Progenitor cell of endocrine pancreas (in vitro differentiated cells): ENCODE measurements around the gene SIRPA. TPM values are rescaled to one million over a fixed set of nuclear protein-coding genes. Genes with fewer than 3 reads are reported as not detected.
A peak's percentile ranks its signal among the peaks of the same experiment; 100 is the strongest.

Source experiments
- DNase-seq: peaks from one replicate; pipeline ENCODE4 v3.0.0; 2021; ENCODE audit warnings: low spot score; ENCODE audit not compliant: unreplicated experiment
- H3K27ac Mint-ChIP-seq: 2 replicates; pipeline ENCODE4 v1.8.0; 2021; ENCODE audit warnings: mild to moderate bottlenecking, moderate library complexity, mixed read lengths
- H3K27me3 Mint-ChIP-seq: 2 replicates; pipeline ENCODE4 v1.8.0; 2021; ENCODE audit warnings: mixed read lengths
- H3K36me3 Mint-ChIP-seq: 2 replicates; pipeline ENCODE4 v1.8.0; 2022; ENCODE audit warnings: mixed read lengths; ENCODE audit not compliant: insufficient read depth
- H3K4me1 Mint-ChIP-seq: 2 replicates; pipeline ENCODE4 v1.8.0; 2021; ENCODE audit warnings: low read depth, mixed read lengths
- H3K4me3 Mint-ChIP-seq: 2 replicates; pipeline ENCODE4 v1.8.0; 2021; ENCODE audit warnings: low read depth, mild to moderate bottlenecking, moderate library complexity, mixed read lengths
- H3K9me3 Mint-ChIP-seq: 2 replicates; pipeline ENCODE4 v1.8.0; 2021; ENCODE audit warnings: low read depth, mixed read lengths
- CTCF ChIP-seq: fragments of 200-600 bp; sonication (generic); IDR thresholded peaks from one replicate; pipeline ENCODE4 v1.5.0; 2021; ENCODE audit warnings: antibody characterized with exemption, mild to moderate bottlenecking; ENCODE audit not compliant: unreplicated experiment
- total RNA-seq: library from RNA; stranded (reverse); gene quantifications from 2 replicates; pipeline ENCODE4 v1.2.1, GENCODE V29; 2021

The SIRPA gene
- total RNA-seq, 1 donor from 2014 or later: 16.2 TPM

GRCh38 chr20:1867495-1868260 lies 27.5 kb upstream of the SIRPA start:
- peaks cover 12% of the 10 kb centered on the region for H3K27me3 Mint-ChIP-seq
- no peak overlapping the region for H3K4me3 Mint-ChIP-seq
- no peak for TF ChIP-seq CTCF
- no peaks in the 10 kb centered on the region for H3K9me3 Mint-ChIP-seq
- H3K36me3 Mint-ChIP-seq: no peaks in the 10 kb centered on the region
- peaks cover 27% of the 10 kb centered on the region for H3K4me1 Mint-ChIP-seq
- H3K27ac Mint-ChIP-seq: no peak overlapping the region
- no peak for DNase-seq

GRCh38 chr20:1868856-1869255 lies 26.4 kb upstream of the SIRPA start:
- H3K27ac Mint-ChIP-seq: no peak overlapping the region
- peaks cover 31% of the 10 kb centered on the region for H3K4me1 Mint-ChIP-seq
- H3K9me3 Mint-ChIP-seq: no peaks in the 10 kb centered on the region
- DNase-seq: no peak
- no peak overlapping the region for H3K4me3 Mint-ChIP-seq
- no peak for TF ChIP-seq CTCF
- no peaks in the 10 kb centered on the region for H3K36me3 Mint-ChIP-seq
- peaks cover 4% of the 10 kb centered on the region for H3K27me3 Mint-ChIP-seq

- Mint-ChIP-seq H3K27ac (peak overlapping the region; percentile 10), H3K9me3 (no peaks in the 10 kb centered on the region), H3K4me3 (no peak overlapping the region), H3K4me1 (peaks cover 45% of the 10 kb centered on the region), H3K36me3 (no peaks in the 10 kb centered on the region), H3K27me3 (peaks cover 4% of the 10 kb centered on the region)
- DNase-seq: no peak
- TF ChIP-seq CTCF: no peak
Measured at GRCh38 chr20:1870323-1870722, 24.9 kb upstream of the SIRPA start.

GRCh38 chr20:1870792-1871550 lies 24.2 kb upstream of the SIRPA start:
- Mint-ChIP-seq H3K27ac (peak overlapping the region; percentile 47), H3K27me3 (no peaks in the 10 kb centered on the region), H3K4me1 (peaks cover 50% of the 10 kb centered on the region), H3K9me3 (no peaks in the 10 kb centered on the region), H3K36me3 (no peaks in the 10 kb centered on the region), H3K4me3 (peak overlapping the region; percentile 11)
- DNase-seq: no peak
- TF ChIP-seq CTCF: no peak

GRCh38 chr20:1871807-1872458 lies 23.3 kb upstream of the SIRPA start:
- Mint-ChIP-seq H3K4me1 (peaks cover 47% of the 10 kb centered on the region), H3K27ac (peak overlapping the region; percentile 47), H3K36me3 (no peaks in the 10 kb centered on the region), H3K27me3 (no peaks in the 10 kb centered on the region), H3K4me3 (no peak overlapping the region), H3K9me3 (no peaks in the 10 kb centered on the region)
- TF ChIP-seq CTCF: no peak
- no peak for DNase-seq
